IPS-NIHi11 (cell line): ENCODE measurements around the gene CCM2.
A peak's percentile ranks its signal among the peaks of the same experiment; 100 is the strongest.
"Not testable (repeated sequence)": the region's sequence is repeated elsewhere in the genome, so short reads cannot be mapped to it uniquely, and the experiment has no call there.

Source experiments
- DNase-seq: peaks from one replicate; pipeline ENCODE4 v3.0.0; 2012; ENCODE audit warnings: mixed read lengths, low spot score

CCM2 gene

DNA sequence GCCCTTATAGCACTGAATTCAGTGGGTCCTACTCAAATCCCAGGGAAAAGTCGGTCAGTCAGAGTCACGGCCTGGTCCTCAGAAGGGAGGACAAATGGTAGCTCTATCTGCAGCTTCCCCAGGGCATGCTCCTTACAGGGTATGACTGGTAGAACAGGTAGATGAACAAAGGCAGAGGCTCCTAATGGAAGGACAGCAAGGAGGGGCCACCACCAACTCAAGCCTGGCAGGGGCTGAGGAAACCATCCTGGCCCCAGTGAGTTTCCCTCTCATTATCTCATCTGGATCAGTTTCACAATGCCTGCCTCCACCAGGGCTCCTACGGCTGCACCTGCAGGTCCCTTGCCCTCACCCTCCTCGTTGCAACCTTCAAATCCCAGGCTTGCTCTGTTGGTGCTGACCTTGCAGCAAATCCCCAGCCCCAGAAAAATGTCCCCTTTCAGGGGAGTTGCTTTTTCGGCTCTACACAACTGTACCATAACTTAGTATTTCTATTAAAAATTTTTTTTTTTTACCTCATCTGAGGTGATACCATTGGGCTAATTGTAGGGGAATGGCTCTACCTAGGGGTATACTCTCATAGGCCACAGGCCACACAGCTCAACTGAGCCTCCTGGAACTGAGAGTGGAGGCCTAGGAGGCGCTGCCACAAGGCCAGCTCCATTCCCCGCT is 18.8 kb upstream of the CCM2 start:
- no peak for DNase-seq

DNA sequence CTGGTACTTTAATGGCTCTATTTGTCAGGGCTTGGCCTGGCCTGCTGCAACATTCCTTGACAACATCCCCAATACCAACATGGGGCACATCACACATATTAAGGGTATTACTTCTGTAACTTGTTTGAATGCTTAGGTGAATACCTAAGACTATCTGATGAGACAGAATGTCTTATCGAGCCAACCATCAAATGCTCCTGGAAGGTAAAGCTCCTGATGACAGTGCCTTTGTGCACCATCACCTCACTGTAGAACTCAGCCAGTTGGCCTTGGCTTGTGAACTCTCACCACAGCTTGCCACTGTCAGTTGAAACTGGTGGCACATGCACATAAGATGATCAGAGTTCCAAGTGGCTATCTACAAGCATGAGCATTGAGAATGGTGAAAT is 17.5 kb upstream of the CCM2 start:
- no peak for DNase-seq

DNA sequence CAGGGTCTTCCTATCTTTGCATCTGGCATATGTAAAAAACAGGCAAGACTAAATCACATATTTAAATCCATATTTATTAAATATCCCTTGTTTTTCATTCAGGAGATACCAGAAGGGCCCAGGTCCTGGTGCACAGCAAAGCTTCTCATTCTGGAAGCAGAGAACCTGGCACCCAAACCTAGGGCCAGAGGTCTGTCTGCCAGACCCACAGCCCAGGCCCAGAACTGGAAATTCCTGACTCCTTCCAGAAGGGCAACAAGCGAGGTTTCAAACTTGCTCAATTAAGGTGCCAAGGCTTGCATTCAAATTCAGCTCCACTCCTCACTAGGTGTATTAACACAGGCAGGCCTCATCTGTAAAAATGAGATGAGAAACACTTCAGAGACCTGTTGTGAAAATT is 17.0 kb upstream of the CCM2 start:
- no peak for DNase-seq

DNA sequence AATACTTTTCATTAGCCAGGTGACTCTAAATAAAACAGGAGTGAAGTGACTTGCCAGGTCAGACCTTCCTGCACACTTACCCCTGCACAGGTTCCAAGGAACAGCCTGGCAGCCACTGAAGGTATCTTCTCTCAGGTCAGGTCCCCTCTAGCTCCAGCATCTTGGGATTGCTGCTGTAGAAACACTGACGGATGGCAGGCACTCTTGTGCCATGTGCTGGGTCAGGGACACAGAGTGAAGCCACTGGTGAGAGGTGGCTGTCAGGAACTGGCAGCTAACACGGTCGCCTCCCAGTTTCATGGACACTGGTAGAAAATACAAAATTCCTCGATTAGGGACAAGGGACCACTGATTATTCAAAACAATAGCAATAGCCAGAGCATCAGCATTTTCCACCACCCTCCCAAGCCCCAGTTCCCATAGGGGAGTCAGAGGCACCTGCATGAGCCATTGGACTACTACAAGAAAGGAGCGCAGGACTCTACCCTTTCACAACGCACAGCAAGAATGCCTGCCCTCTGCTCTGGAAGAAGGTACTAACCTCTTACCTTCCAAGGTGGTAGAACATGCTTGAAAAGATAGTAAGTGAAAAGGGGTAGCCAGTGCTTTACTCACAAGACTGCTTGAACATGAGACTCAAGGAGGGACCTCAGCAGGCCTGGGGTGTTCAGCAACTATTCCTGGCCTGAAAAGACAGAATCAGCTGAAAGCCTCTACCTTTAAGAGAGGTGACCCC is 16.1 kb upstream of the CCM2 start:
- DNase-seq = no peak

DNA sequence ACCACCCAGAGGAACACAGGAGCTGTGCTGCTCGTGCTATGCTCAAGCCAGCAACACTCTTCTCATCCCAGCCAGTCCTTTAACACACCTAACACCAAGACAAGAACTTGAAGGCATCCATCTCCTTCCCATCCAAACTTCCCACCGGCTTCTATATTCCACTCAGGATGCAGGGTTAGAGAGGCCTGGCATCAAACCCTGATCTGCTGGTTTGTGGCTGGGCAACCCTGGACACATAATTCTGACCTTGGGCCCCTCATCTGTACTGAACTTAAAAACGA is 15.6 kb upstream of the CCM2 start:
- no peak for DNase-seq

DNA sequence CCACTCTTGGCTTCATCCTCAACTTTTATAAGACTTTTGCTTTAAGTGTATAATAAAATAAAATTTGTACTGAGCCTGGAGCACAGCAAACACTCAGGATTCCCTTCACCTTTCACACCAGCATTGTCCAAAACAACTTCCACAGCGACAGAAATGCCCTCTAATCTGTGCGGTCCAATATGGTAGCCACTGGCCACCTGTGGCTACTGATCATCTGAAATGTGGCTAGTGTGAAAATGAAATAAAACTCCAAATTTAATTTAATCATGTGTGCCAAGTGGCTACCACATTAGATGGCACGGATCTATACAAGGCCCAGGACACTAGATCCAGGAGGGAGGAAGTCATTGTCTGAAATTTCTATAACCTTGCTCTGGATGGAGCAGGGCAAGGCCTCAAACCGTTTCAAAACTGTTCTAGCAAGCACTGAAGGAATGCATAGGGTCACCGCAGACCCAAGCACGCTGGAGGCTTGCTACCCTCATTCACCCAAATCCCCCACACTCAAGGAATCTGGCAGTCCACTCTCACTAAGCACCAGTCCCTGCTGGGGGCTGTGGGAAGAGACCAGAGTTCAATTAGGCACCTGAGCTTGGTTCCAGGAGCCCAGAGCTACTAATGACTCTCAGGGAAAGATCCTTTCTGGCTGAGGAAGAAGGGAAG is 14.8 kb upstream of the CCM2 start:
- DNase-seq = no peak

DNA sequence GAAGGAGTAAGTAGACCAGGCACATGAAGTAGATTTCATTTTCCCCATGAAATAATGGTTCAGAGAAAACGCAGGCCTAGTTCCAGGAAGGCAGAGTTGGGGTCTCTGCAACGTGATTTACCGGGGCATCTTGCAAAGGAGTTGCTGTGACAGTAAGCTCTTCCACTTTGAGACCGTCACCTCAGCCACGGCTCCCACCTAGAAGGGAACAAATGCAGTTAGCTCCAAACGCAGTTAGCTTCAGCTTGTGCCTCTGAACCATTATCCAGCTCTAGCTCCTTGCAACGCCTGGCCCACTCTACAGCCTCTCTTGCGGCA is 14.1 kb upstream of the CCM2 start:
- DNase-seq = no peak

DNA sequence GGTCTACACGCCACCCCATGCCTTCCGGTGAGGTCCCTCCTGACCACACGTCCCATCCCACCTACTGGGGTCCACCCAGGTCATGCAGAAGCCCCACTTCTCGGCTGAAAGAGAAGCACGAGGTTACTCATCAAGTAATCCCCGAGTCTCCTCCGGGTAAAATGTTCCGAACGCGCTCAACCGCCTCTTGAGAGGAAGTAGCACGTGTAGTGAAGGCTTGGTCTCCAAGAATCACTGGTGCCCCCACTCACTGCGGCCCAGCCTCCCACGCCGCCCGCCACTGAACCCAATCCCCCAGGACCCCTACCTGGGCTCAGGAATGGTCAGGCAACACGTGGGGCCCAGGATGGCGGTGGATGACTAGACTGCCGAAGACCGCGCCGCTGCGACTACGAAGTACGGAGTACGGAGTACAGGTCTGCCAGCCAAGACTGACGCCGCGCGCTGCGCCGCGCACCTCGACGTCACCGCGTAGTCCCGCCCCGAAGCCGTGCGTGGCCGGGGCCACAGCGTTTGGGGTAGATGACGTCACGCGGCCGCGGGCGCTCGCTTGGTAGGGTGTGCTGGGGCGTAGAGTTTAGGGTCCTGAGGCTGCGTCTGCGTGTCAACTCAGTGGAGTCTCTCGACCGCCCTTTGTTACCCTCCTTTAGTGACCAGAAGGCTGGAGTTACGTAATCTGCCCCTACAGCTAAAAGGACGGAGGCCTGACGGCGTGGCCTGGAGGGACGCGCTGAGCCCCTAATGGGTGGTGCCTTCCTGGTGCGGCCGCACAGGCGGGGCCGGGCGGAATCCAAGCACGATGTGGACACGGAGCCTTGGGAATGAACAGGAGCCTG is 13.6 kb upstream of the CCM2 start:
- peak; percentile 93 for DNase-seq

DNA sequence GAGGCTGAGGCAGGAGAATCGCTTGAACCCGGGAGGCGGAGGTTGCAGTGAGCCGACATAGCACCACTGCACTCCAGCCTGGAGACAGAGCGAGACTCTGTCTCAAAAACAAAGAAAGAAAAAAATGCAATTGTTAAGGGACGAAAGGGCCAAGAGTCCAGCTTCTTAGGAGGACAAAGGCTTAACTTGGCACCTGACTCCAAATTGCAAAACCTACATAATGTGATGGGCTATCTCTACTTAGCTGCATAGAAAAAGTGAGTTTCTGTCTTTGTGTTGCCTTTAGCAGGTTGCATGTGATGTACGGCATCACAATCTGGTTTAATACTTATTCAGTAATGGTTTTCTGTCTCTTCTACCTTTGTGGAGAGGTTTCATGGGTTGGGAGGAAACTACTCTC is 12.5 kb upstream of the CCM2 start:
- no peak for DNase-seq

DNA sequence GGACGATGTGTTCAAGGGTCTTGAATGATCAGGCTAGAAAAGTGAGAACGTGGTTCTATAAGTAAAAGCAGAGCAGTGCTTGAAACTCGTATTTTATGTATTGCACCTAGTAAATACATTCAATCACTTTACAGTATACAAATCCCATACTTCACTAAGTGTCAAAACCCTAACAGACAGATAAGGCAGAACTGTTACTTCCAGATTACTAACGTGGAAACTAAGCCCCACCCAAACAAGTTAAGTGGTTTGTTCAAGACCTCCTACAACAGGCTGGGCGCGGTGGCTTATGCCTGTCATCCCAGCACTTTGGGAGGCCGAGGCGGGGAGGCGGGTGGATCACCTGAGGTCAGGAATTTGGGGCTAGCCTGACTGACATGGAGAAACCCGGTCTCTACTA is 12.0 kb upstream of the CCM2 start:
- no peak for DNase-seq

DNA sequence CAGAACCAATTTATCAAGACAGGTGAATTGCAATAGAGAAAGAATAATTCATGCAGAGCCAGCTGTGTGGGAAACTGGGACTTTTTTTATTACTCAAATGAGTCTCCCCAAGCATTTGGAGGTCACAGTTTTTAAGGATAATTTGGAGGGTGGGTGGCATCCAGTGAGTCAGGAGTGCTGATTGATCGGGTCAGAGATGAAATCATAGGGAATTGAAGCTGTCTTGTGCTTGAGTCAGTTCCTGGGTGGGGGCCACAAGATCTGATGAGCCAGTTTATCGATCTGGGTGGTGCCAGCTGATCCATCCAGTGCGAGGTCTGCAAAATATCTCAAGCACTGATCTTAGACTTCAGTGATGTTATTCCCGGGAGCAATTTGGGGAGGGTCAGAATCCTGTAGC is 11.3 kb upstream of the CCM2 start:
- no peak for DNase-seq

DNA sequence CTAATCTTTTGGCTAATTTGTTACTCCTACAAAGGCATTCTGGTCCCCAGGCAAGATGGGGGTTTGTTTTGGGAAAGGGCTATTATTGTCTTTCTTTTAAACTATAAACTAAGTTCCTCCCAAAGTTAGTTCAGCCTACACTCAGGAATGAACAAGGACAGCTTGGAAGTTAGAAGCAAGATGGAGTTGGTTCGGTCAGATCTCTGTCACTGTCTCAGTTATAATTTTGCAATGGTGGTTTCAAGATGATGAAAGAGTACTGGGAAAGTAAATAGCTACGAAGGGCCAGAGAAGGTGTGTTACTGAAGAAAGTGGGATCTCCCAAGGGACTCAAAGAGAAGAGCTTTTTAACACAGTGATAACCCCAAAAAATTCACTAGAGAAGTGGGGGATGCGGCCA is 10.9 kb upstream of the CCM2 start:
- no peak for DNase-seq

DNA sequence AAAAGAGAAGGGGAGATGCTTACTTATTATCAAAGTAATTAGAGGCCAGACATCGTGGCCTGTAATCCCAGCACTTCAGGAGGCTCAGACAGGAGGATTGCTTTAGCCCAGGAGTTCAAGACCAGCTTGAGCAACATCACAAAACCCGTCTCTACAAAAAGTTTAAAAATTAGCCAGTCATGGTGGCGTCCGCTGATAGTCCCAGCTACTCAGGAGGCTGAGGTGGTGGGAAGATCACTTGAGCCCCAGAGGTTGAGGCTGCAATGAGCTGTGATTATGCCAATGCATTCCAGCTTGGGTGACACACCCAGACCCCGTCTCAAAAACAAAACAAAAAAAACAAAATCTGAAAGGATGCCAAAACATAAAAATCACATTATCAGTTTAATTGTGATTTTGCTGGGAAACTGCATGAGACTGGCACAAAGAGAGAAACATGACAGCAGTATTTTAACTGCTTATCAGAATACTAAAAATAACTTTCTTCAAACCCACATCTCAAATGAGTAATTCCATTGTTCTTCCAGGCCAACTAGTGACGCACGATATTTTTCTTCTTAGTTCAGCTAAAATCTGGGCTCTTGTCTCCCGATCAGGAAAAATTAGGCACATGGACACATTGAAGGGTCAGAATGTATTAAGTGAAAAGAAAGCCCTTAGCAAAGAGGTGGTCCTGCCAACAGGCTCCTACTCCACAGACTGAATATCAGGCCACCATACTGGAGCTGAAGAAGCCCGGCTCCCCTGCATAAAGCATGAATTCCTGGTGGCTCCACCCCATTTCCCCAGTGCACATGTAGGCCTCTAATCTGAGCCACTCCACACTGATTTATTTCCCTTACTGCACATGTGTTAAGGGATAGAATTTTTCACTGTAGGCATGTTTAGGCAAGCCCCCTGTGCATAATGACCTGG is 9.6 kb upstream of the CCM2 start:
- DNase-seq = no peak

DNA sequence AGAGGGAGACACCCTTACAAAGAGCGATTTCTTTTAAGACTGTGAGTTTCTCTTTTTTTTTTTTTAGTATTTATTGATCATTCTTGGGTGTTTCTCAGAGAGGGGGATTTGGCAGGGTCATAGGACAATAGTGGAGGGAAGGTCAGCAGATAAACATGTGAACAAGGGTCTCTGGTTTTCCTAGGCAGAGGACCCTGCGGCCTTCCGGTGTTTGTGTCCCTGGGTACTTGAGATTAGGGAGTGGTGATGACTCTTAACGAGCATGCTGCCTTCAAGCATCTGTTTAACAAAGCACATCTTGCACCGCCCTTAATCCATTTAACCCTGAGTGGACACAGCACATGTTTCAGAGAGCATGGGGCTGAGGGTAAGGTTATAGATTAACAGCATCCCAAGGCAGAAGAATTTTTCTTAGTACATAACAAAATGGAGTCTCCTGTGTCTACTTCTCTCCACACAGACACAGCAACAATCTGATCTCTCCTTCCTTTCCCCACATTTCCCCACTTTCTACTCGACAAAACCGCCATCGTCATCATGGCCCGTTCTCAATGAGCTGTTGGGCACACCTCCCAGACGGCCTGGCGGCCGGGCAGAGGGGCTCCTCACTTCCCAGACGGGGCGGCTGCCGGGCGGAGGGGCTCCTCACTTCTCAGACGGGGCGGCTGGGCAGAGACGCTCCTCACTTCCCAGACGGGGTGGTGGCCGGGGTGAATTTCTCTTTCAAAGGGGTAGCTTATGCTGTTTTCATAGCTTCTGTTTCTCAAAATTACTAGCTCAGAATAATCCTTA is 7.8 kb upstream of the CCM2 start:
- DNase-seq = not testable (repeated sequence)

DNA sequence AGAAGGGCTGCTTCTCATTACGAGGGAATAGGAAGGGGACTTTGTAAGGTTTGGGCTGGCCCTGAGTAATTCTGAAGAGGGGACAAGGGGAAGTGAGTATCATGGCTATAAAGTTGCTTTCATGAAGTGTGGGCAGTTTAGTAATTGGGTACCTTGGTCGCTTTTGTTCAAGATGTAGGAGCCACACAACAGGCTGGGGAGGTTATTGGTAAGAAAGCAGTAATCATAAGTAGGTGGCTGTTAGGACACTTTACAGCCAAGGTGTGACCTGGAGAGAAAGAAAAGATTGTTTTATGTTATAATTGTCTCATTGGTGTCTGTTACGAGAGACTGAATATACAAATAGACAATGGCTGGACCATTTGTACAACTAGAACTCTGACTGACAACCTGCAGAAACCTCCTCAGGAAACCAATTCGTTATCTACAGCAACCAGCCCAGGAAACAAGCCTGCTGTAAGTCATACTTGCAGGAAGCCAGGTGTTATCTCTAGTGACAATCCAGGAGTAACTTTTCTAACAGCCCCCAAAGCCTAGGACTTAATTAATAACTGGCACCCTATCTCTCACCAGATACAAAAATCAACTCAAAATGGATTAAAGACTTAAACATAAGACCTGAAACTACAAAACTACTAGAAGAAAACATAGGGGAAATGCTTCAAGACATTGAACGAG is 5.0 kb upstream of the CCM2 start:
- DNase-seq = no peak

DNA sequence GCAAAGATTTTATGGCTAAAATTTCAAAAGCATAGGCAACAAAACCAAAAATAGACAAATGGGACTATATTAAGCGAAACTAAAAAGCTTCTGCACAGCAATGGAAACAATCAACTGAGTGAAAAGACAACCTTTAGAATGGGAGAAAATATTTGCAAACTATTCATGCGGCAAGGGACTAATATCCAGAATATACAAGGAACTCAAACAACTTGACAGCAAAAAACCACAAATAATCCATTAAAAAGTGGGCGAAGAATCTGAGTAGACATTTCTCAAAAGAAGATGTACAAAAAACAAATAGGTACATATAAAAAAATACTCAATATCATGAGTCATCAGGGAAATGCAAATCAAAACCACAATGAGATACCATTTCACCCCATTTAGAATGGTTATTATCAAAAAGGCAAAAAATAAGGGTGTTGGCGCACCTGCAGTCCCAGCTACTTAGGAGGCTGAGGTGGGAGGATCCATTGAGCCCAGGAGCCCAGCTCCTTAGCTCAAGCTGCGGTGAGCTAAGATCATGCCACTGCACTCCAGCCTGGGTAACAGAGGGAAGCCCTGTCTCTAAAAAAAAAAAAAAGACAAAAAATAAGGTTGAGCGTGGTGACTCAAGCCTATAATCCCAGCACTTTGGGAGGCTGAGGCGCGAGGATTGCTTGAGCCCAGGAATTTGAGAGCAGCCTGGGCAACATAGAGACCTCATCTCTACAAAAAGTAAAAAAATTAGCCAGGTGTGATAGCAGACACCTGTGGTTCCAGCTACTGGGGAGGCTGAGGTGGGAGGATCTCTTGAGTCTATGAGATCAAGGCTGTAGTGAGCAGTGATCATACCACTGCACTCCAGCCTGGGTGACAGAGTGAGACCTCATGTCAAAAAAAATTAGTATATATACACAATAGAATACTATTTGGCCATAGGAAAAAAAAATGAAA is 4.2 kb upstream of the CCM2 start:
- no peak for DNase-seq

DNA sequence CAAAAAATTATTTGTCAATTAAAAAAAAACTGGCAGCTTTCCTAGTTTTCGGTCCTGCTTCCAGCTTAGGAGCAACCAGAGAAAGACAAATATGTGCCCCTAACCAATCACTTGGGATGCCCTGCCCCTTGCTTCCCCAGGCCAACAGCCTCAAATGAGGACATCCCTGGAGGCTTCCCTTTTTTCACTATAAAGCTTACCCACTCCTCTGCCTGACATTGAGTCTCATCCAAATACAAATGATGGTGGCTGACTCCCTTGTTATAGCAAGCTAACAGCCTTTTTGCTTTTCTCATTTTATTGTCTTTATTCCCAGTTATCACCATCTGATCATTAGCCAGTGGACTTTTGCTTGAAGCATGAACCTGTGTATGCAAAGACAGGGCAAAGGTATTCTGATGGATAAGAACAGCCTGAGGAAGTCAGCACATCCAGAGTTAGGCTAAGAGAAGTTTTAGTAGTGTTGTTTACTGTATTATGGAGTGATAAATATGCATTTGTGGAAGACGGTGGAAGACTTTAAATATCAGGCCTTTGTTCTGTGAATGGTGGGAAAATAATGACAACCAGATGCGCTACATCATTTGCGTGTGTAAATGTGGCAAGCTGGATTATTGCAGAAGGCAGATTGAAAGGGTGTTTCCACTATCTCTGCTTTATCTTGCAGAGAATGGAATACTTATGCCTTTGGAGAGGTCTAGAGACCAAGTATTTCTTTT is 1.7 kb upstream of the CCM2 start:
- no peak for DNase-seq

DNA sequence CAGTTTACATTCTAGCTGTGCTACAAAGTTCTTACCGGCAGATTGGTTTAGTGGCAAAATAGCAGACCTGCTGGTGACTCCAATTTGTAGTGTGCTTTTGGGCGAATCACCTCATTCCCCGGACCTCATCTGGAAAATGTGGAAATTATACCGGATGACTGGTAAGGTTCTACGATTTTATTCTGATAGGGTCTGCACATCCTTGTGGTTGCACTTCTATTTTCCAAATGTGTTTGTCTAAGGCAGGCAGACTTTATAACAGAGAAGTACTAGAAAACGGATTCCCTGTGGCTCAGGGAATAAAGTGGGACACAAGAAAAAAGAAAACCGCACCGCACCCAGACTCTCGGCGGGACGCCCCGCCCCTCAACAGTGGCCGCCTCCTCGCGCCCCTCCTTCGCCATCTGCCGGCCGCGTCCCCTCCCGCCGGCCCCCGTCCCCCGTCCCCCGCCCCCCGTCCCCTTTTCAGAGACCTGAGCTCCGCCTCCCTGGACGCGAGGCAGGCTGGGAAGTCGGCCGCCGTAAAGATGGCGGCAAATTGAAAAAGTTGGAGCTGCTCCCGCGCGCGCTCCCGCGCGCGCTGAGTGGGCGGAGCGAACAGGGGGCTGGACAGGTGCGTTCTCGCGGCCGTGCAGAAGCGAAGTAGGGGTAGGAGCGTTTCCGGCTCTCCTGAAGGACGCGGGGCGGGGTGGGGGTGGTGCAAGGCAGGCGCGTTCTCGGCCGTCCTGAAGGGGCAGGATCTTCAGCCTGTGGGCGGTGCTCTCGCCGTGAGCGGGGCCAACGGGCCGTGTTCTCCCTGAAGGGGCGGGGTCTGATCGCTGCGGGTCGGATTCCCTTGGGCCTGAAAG is 532 bp upstream of the CCM2 start:
- DNase-seq = peak; percentile 94
